Activated CD8-positive, alpha-beta memory T cell treated with anti-CD3 and anti-CD28 coated beads, Interleukin-2, amount 50 U/mL, for 24 hours (primary cell): ENCODE measurements around the gene TRAT1.
"Not testable (repeated sequence)": the region's sequence is repeated elsewhere in the genome, so short reads cannot be mapped to it uniquely, and the experiment has no call there.

Experiments used
- DNase-seq: peaks from one replicate; pipeline ENCODE4 v3.0.0-alpha.2; 2020; ENCODE audit errors: extremely low read depth

Gene TRAT1, protein sequence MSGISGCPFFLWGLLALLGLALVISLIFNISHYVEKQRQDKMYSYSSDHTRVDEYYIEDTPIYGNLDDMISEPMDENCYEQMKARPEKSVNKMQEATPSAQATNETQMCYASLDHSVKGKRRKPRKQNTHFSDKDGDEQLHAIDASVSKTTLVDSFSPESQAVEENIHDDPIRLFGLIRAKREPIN

DNA sequence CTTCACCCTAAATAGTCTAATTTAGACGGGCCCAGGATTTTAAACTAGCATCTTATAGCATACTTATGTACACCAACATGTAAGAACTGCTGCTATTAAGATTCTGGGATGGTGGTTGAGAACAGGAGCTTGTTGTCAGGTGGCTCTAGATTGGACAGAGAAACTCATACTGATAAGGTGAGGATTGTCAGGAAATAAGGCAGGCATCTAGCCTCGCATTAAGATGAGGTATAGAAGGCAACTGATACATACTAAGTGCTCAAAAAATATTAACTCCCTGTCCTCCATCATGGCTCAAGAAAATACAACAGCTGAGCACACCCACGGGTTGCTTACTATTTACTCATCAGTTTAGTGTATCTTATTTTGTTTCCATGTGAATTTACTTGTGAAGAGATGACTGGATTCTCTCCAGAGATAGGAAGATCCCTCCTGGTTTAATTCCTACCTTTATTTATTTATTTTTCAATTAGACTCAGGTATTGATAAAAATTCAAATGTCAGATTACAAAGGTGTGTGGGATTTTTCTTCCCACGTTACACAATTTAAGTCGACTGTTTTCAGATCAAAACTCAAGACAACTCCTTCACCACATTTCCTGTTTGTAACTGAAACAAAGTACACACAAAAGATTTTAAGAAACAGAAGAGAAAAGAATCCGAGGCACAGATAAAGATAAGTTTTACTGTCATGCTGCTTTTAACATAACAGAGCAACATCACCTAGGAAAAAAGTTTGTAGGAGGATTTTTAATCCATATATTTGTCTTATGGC, at the start of gene TRAT1:
Gene TRAT1 (plus strand): TSS at position 664 of the 775 bp plus-strand sequence. CDS start 142 bp downstream, outside the sequence.
- no peak for DNase-seq

DNA sequence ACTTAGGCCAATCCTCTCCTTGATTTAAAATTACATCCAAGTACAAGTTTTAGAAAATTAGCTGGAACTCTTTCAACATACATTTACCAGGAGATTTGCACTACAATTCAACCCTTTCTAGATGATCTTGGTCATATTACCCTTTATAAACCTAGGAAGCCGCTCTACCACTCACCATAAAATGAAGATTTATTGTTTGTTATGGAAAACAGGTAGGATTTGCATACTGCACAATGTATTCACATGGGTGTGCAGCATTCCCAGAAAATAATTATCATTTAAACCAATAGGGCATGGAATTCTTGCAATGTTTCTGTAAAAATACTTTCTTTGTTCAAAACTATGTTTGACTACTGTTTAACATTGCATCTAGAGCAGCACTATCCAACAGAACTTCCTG, 46.9 kb upstream of the TRAT1 start:
- no peak for DNase-seq

DNA sequence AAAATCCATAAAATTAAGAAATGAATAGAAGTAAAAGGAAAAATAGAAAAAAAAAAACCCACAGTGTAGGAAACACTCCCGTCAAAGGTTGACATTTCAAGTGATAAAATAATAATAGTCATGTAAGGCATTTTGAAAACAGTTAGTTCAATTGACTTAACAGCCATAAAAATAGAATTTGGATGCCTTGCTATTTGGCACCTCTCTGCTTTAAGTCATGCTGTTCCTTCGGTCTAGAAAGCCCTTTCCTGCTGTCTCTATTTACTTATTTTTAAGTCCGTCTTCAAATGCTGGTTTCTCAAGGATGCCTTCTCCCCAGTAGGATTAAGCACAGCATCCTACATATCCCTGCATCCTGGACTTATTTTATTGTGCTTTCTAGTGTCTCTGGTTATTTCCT, 43.1 kb upstream of the TRAT1 start:
- DNase-seq: no peak

DNA sequence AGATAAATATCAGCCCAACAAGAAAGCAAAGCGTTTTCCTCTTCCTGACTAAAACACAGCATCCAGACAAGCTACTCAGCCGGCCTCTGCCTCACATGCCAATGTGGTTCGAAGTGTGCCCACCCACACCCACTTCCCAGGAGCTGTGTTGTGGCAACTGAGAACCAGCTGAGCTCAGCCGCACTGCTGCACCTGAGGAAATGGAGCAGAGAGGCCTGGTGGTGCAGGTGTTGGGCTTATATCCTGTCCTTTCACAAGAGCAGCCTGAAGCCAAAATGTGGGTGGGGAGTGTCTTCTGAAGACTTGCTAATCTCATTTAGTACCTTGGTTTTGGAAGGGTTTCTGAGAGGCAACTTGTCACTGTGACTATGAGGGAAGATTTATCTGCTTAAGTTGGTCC, 42.4 kb upstream of the TRAT1 start:
- DNase-seq: no peak

DNA sequence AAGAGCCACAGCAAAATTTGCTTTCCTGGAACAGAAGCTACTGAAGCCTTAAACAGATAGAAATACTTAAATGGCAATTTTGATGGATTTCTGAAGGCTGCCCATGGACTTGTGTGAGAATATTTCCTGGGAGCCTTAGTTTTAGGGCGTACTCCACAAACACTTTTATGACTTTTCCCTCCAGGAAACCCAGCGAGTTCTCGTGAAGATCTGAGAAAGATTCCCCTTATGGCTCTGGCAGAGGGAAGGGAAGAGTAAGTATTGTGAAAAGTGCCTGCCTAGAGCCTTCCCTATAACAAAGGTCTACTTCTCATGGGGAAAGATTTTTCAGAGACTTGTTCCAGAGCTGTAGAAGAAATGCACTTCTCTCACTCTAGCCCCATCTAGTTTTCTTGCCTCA, 31.1 kb upstream of the TRAT1 start:
- DNase-seq: no peak

DNA sequence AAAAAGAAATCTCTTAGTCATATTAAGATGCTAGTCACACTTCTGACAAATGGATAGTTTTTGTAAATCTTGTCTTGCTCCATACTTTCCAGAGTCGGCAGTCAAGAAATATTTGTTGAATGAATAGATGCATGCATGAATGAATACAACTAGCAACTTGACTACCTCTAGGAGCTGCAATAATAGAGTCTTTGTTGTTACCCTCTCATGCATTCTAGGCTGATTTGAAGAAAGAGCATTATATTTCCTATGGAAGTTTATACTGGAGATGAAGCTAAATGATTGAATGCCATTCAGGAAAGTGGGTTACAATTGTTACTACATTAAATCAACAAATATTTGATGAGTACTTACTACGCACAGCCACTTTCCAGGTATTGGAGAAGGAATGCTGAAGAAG, 18.1 kb upstream of the TRAT1 start:
- DNase-seq: no peak

DNA sequence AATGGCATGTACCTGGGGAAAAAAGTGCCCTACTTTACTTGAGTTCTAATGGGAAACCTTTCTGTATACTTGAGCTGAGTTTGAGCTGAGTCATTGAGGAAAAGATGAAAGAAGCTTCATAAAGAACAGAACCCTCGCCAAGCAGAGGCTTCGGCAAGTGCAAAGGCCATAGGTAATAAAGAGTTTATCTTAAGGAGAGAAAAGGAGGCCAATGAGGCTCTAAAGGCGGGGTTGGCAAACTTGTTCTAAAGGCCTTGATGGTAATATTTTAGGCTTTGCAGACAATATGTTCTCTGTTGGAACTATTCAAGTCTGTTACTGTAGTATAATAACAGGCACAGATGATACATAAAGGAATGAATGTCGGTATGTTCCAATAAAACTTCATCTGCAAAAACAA, 17.6 kb upstream of the TRAT1 start:
- DNase-seq: no peak

DNA sequence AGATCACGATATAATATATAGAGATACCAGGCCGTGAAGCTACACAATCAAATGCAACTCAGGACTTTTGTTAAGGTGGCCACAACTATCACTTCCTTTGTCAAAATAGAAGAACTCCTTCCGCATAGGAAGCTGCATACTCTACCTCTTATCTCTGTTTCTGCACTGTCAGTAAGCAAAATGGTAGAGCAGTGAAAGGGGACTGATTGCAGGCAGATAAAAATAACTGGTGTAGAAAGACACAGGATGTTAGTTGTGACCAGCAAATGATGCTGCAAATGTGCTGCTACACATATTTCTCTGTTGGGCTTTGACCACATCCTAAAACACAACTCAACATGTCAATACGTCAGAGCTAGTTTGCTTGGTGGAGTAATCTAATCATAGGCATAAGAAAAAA, 16.3 kb upstream of the TRAT1 start:
- DNase-seq: no peak

DNA sequence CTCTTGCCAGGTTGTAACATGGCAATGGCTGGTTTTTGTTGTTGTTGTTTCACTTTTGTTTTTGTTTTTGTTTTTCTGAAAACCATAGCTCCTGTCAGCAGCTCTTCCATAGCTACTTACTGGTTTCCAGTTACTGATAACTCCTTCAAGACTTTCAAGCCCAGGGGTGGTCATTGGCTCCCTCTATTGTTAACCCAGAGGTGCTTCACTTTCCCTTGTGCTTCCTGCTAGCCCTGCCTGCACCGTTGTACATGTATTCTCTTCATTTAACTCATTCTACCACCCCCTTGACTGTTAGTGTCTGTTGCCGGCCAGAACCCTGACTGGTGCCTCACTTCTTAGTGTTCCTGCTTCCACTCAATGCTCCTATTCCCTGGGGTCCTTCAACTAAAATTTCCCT, 4.2 kb upstream of the TRAT1 start:
- no peak for DNase-seq

DNA sequence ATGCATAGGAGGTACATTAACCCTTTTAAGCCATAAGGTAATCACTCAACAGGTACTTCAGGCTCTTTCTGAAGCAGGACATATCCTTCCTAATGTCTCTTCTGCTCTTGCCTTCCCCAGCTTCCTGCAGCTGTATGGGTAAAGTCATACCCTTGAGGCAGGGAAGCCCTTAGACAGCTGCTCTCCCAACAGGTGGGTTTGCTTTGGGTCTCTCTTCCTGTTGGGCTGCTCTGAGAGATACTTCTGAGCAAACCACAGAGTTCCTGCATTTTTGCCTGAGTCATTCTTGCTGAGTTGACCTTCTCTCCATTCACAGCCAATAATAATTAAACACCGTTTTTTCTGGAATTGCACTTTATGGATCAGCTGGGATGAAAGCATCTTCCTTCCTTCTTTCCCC, 2.0 kb upstream of the TRAT1 start:
- DNase-seq: no peak

DNA sequence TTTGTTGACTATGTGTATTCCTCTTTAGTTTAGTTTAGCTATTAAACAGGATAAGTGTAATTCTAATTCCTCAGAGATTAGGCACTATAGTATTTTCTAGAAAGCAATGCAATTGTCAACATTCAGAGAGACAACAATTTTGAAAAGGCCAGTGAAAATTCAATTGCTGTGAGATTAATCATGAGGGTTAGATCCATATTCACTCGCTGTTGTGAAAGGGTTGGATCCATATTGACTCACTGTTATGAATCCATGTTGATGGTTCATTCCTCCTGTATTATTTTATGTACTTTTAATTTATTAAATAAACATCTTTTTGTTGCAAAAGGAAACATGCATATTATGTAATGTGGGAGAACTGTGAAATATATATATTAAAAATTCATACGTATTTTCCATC, 641 bp downstream of the TRAT1 start:
- no peak for DNase-seq

DNA sequence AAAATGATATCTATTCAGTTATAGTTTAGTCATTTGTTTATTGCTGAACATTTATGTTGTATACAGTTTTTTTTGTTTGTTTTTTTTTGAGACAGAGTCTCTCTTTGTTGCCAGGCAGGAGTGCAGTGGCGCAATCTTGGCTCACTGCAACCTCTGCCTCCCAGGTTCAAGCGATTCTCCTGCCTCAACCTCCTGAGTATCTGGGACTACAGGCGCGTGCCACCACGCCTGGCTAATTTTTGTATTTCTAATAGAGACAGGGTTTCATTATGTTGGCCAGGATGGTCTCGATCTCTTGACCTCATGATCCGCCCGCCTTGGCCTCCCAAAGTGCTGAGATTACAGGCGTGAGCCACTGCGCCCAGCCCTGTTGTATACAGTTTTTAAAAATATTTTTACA, 1.2 kb downstream of the TRAT1 start:
- DNase-seq: not testable (repeated sequence)

DNA sequence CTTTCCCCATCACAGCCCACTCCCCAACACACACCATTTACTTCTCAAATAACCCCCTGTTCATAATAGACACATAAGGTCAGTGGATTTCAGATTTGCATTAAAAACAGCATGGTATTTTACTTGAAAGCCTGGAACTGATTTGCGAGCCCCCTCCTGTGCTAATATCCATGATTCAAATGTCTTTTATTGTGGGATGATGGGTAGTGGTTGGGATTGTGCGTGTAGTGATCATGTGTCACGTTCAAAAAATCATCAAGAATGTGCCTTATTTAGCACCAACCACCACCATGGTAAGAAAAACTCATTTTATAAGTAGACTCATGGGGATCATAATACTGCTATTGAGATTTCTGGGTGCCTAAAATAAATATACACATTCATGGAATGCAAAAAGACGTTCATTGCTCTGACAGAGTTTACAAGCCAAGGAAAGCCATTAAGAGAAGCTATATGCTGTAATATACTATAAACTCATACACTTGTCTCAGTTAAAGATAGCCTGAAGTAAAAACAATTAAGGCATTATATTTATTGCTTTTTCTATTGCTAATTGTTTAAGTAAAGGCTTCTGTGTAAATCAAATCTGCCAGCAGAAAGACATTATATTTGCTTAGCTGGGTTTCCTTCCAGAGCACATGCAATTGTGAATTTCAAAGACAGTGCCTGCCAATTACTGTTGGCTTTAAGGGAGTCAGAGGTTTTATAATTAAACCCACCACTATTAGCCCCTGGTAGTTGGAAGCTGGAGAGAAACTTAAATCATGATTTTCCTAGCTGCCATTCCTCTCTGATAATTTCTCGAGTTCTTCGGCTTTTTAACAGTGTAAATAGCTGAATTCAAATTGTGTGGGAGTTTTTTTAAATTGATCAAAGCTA, 4.0 kb downstream of the TRAT1 start:
- DNase-seq: no peak

DNA sequence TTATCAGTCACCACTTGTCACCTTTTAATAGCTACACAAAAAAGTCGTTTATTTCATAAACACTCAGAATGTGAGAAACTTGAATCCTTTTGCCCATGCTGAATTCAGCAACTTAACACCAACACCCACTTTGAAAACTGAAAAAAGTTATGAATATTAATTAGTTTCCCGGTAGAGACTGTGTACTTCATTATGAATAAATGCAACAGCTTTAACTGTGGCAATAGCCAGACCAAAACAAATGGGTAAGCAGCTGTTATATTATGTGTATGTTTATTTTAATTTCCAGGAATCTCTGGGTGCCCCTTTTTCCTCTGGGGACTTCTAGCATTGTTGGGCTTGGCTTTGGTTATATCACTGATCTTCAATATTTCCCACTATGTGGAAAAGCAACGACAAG, 7.8 kb downstream of the TRAT1 start:
- no peak for DNase-seq

DNA sequence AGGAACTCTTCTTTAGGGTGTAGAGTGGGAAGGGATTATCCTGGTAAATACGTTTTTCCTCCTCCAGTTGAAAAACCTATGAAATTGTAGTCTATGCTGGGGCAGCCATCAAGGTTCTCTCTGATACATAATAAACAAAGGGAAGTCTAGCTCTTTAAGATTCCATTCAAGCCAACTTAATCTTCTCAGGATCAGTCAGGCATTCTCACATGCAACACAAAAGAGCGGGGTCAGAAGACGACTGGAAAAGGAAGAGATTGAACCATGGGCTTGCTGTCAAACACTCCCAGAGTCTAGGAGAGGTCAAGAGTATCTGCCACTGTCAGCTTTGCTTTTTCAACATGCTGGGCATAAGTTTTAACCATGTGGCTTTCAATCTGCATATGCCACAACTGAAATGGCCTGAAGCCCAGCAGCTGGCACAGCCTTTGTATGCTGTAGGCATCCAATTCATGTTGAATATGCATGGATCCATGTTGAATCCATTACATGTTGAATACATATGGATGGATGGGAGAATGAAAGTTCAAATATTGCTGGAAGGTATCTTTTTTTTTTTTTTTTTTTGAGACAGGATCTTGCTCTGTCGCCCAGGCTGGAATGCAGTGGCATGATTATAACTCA, 8.5 kb downstream of the TRAT1 start:
- no peak for DNase-seq

DNA sequence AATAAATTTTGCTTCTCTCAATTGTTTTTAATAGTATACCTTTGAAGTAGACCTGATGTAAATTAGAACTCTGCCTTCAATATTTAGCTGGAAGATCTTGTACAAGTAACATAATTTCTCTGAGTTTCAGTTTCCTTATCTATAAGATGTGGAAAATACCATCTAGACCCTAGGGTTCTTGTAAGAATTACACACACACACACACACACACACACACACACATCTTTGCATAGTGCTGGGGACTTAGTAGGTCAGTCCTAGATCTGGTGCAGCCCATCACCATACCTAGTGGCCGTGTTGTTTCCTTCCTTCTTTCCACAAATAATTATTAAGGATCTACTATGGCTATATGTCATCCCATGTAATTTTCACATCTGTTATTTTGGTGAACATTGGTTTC, 11.0 kb downstream of the TRAT1 start:
- no peak for DNase-seq

DNA sequence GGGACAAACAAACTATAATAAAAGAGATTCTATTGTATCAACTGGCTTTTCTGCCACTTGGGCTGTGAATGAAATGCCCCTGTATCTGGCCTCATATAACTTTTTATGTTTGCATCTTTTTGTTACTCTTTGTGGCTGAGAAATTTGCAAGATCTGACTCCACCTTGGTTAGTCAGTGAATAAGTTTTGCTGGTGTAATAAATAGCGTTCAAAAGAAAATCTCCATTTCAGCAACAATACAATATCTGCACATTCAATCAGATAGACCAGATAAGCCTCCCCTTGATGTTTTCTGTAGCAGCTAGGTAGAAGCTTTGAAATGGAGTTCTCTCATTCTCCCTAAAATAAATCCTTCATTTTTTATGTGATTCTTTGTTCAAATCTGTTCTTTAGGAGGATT, 12.0 kb downstream of the TRAT1 start:
- no peak for DNase-seq

DNA sequence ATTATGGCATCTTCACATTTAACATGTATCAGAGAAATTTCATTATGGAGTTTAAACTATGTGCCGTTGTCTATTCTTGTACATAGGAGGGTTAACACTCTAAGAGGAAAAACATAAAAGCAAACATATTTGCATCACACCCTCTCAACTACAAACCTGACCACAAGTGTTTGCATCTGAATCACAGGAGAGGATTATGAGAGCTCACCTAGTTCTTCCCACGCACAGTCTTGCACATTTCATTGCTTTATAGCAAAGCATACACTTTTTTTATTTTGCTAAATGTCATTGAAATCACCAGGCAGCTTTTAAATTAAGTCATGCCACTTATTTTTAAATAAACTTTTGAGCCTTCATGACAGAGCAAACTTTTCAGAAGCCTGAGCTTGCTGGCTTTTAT, 12.5 kb downstream of the TRAT1 start:
- DNase-seq: no peak

DNA sequence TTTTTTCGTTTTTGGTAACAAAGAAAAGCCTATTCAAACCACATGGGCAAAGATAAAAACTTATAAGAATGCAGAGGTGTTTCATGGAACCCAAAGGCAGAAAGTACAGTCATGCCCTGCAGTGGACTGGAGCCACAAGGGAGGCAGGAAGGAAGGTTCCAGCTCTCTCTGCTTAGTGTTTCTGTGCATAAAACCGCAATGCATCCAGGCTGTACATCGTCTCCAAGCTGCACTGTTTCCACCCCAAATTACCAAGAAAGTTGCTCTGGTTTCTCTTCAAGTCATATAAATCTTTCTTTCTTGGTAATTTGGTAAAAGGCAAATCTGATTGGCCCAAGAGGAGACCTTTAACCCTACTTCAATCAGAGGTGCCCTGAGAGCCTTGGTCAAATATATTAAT, 15.8 kb downstream of the TRAT1 start:
- no peak for DNase-seq

DNA sequence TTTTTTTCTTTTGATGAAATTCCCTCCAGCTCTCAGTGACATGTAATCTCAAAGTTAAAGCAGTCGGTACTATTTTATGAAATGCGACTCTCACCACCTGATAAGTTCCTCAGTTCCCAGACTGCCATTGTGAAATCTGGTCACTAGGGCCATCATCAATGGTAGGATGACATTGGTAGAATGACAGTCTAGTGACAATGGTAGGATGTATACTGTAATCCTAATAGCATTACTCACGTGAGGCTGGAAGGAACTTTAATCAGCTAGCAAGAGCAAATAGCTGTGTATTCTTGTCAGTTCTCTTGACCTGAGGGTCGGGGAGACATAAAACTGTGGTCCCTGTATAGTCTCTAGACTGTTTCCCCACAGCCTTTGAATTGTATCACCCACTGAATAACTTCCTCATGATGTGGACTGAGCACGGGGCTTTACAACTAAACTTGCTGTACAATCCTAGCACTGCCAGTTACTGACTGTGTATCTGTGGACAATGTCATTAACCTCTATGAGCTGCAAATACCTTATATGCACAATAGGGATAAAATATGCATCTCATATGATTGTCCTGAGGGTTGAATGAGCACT, 23.2 kb downstream of the TRAT1 start:
- DNase-seq: no peak

DNA sequence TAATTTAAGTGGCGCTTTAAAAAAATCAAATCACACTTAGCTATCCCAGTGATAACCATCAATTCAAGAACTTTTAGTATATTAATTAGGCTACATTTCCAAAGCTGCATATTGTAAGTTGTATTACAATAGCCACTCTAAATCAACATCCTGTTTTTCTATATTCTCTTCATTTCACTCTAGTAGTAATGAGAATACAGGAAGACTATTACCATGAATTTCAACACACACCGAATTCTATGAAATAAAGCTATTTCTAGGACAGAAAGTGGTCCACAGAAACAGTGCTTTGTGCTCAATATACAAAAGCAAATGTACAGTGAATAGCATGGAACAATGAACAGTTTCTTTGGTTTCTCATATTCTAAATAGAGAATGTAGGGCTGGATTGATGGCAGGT, 24.6 kb downstream of the TRAT1 start:
- DNase-seq: no peak

DNA sequence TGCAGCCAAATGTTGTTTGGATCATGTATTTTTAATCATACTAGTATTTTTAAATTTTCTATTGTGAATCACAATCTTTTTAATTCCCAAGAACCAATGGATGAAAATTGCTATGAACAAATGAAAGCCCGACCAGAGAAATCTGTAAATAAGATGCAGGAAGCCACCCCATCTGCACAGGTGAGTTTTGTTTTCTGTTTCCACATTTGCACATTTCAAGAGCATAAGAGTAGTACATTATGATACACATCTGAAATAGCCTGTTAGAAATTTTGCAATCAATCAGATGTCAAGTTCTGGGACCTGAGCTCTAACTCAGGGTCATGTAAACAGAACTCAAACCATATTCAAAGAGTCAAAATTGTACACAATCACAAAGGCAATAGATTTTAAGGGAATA, 26.5 kb downstream of the TRAT1 start:
- DNase-seq: no peak
